PC-3 (cell line): ENCODE measurements around the gene NKD1. TPM values are rescaled to one million over a fixed set of nuclear protein-coding genes. Genes with fewer than 3 reads are reported as not detected.
"Not testable (repeated sequence)": the region's sequence is repeated elsewhere in the genome, so short reads cannot be mapped to it uniquely, and the experiment has no call there.

Experiments
- ATAC-seq: fragments of 200-7000 bp; cut with Tn5 transposase; 2 replicates; pipeline ENCODE4 v1.9.1; 2020; ENCODE audit warnings: mild to moderate bottlenecking, moderate library complexity
- BruUV-seq: library from RNA; stranded (reverse); fragments of 400-500 nt; replicated peaks from 2 replicates; lab custom pipeline; 2021; lab: Mats Ljungman, UMichigan
- CTCF ChIA-PET: fragments of 300-600 bp; sonication (Branson Sonifier 250); formaldehyde crosslinking; loops from one replicate; lab custom pipeline; 2022; ENCODE audit warnings: antibody characterized with exemption; lab: Charles Lee
- POLR2A ChIA-PET: fragments of 300-600 bp; sonication (Branson Sonifier 250); formaldehyde crosslinking; loops from one replicate; lab custom pipeline; 2022; ENCODE audit warnings: antibody characterized with exemption; ENCODE audit not compliant: unreplicated experiment; lab: Charles Lee
- DNase-seq: peaks from one replicate; pipeline ENCODE4 v3.0.0-alpha.2; 2015
- H2AFZ ChIP-seq: fragments of 300-600 bp; sonication (generic); 2 replicates; pipeline ENCODE4 v1.6.0; 2016; ENCODE audit warnings: antibody characterized with exemption, low read length
- H3F3A ChIP-seq: fragments of 300-600 bp; sonication (generic); one replicate; pipeline ENCODE4 v1.6.0; 2017; ENCODE audit warnings: antibody characterized with exemption, low read length, control low read depth, mild to moderate bottlenecking; ENCODE audit not compliant: unreplicated experiment
- H3K27ac ChIP-seq: fragments of 300-600 bp; sonication (generic); 2 replicates; pipeline ENCODE4 v1.5.1; 2016; ENCODE audit warnings: mild to moderate bottlenecking, low read length
- H3K27me3 ChIP-seq: fragments of 300-600 bp; sonication (generic); 2 replicates; pipeline ENCODE4 v1.6.1; 2016; ENCODE audit warnings: low read length, mixed read lengths
- H3K36me3 ChIP-seq: fragments of 300-600 bp; sonication (generic); 2 replicates; pipeline ENCODE4 v1.6.1; 2016; ENCODE audit warnings: low read depth, mixed run types, low read length, mixed read lengths
- H3K4me1 ChIP-seq: fragments of 300-600 bp; sonication (generic); 2 replicates; pipeline ENCODE4 v1.5.1; 2016; ENCODE audit warnings: low read length; ENCODE audit not compliant: insufficient read depth
- H3K4me2 ChIP-seq: fragments of 300-600 bp; sonication (generic); 2 replicates; pipeline ENCODE4 v1.6.0; 2016; ENCODE audit warnings: low read length
- H3K4me3 ChIP-seq: fragments of 300-600 bp; sonication (generic); 2 replicates; pipeline ENCODE4 v1.5.1; 2016; ENCODE audit warnings: mild to moderate bottlenecking, low read length, mixed read lengths
- H3K79me2 ChIP-seq: fragments of 300-600 bp; sonication (generic); 2 replicates; pipeline ENCODE4 v1.6.1; 2017; ENCODE audit warnings: low read length, mixed read lengths
- H3K9ac ChIP-seq: fragments of 300-600 bp; sonication (generic); 2 replicates; pipeline ENCODE4 v1.6.0; 2016; ENCODE audit warnings: mild to moderate bottlenecking, low read length
- H3K9me2 ChIP-seq: fragments of 300-600 bp; sonication (generic); replicated peaks from 2 replicates; pipeline ENCODE4 v1.6.1; 2016; ENCODE audit warnings: mixed run types, low read length, mixed read lengths
- H3K9me3 ChIP-seq: fragments of 300-600 bp; sonication (generic); 2 replicates; pipeline ENCODE4 v1.6.1; 2016; ENCODE audit warnings: low read length, mixed read lengths
- H4K20me1 ChIP-seq: fragments of 300-600 bp; sonication (generic); 2 replicates; pipeline ENCODE4 v1.6.1; 2016; ENCODE audit warnings: low read length, mixed read lengths
- EZH2 ChIP-seq: fragments of 300-600 bp; sonication (generic); IDR thresholded peaks from one replicate; pipeline ENCODE4 v1.6.1; 2017; ENCODE audit warnings: antibody characterized with exemption, mild to moderate bottlenecking, low read length; ENCODE audit not compliant: unreplicated experiment
- EZH2phosphoT487 ChIP-seq: fragments of 300-600 bp; sonication (generic); IDR thresholded peaks from 2 replicates; pipeline ENCODE4 v1.6.1; 2018; ENCODE audit warnings: mild to moderate bottlenecking, antibody characterized with exemption, low read length, borderline replicate concordance
- intact Hi-C: fragments of 100-400 bp; cut with micrococcal nuclease; formaldehyde crosslinking; loops from 2 replicates; pipeline ENCODE4 v1.9.0; 2023
- total RNA-seq: library from RNA; depleted of rRNA; stranded (reverse); fragments of >200 nt; gene quantifications from 2 replicates; pipeline ENCODE4 v1.2.3, GENCODE V29; 2014
- TF ChIP-seq, protein P1 (sequence below): fragments of 300-600 bp; sonication (generic); conservative IDR thresholded peaks from 2 replicates; pipeline ENCODE4 v1.5.1; 2017; ENCODE audit warnings: antibody characterized with exemption, low read depth, mild to moderate bottlenecking, low read length

The NKD1 gene
- total RNA-seq, 1 experiment from 2014 or later, result 0.07 TPM

- Histone ChIP-seq H3K27ac (no peak overlapping the region), H3K79me2 (no peaks in the 10 kb centered on the region), H3K4me2 (no peak overlapping the region), H2AFZ (no peak overlapping the region), H3K4me1 (no peaks in the 10 kb centered on the region), H3K4me3 (no peak overlapping the region), H3K9ac (no peak overlapping the region), H3K36me3 (no peaks in the 10 kb centered on the region), H3K27me3 (no peaks in the 10 kb centered on the region), H3K9me2 (no peaks in the 10 kb centered on the region), H4K20me1 (no peaks in the 10 kb centered on the region), H3F3A (no peaks in the 10 kb centered on the region), H3K9me3 (no peaks in the 10 kb centered on the region)
- intact Hi-C loops, result no loop called here
- ChIA-PET CTCF (no interaction called here), POLR2A (no interaction called here)
- BruUV-seq, result no TSS peak
- TF ChIP-seq, protein P1, sequence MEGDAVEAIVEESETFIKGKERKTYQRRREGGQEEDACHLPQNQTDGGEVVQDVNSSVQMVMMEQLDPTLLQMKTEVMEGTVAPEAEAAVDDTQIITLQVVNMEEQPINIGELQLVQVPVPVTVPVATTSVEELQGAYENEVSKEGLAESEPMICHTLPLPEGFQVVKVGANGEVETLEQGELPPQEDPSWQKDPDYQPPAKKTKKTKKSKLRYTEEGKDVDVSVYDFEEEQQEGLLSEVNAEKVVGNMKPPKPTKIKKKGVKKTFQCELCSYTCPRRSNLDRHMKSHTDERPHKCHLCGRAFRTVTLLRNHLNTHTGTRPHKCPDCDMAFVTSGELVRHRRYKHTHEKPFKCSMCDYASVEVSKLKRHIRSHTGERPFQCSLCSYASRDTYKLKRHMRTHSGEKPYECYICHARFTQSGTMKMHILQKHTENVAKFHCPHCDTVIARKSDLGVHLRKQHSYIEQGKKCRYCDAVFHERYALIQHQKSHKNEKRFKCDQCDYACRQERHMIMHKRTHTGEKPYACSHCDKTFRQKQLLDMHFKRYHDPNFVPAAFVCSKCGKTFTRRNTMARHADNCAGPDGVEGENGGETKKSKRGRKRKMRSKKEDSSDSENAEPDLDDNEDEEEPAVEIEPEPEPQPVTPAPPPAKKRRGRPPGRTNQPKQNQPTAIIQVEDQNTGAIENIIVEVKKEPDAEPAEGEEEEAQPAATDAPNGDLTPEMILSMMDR, result no peak
- no peak for TF ChIP-seq EZH2phosphoT487
- TF ChIP-seq EZH2, result no peak
- ATAC-seq (no peak), DNase-seq (no peak)
These were observed 13.6 kb upstream of the NKD1 start for GRCh38 chr16:50534556-50534955.

DNA sequence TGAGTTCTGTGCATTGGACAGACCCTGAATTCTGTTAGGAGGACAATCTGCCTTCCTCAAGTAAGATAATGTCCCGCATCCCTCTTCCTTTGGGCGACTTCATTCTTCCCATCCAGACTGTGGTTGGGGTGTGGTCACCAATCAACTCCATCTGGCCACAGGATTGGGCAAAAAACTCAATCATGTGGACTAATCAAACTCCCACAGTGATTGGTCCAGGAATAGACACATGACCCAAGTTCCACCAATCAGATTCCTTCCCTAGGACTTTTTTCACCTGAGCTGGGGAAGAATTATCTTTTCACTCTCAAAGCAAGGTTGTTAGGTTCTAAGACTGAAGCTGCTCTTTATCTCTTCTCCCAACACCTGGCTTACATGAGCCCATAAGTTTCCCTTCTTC is 13.2 kb upstream of the NKD1 start:
- no peak overlapping the region for H3K4me3 ChIP-seq
- intact Hi-C loops, result no loop called here
- H3K9me3 ChIP-seq, result no peaks in the 10 kb centered on the region
- no peaks in the 10 kb centered on the region for H3F3A ChIP-seq
- ChIA-PET POLR2A (no interaction called here), CTCF (no interaction called here)
- ATAC-seq (no peak), DNase-seq (no peak)
- H3K9ac ChIP-seq, result no peak overlapping the region
- no peaks in the 10 kb centered on the region for H3K4me1 ChIP-seq
- no peak overlapping the region for H3K4me2 ChIP-seq
- no peaks in the 10 kb centered on the region for H3K27me3 ChIP-seq
- no peaks in the 10 kb centered on the region for H3K9me2 ChIP-seq
- no peaks in the 10 kb centered on the region for H3K79me2 ChIP-seq
- H3K36me3 ChIP-seq, result no peaks in the 10 kb centered on the region
- no peak for TF ChIP-seq EZH2phosphoT487
- H3K27ac ChIP-seq, result no peak overlapping the region
- no peak overlapping the region for H2AFZ ChIP-seq
- BruUV-seq, result no TSS peak
- H4K20me1 ChIP-seq, result no peaks in the 10 kb centered on the region

- DNase-seq (no peak), ATAC-seq (no peak)
- no peaks in the 10 kb centered on the region for H3K79me2 ChIP-seq
- CTCF ChIA-PET, result no interaction called here
- H2AFZ ChIP-seq, result no peak overlapping the region
- POLR2A ChIA-PET, result no interaction called here
- intact Hi-C loops, result no loop called here
- H3K4me2 ChIP-seq, result no peak overlapping the region
- H3K27ac ChIP-seq, result no peak overlapping the region
- no peaks in the 10 kb centered on the region for H3K36me3 ChIP-seq
- H3K9ac ChIP-seq, result no peak overlapping the region
- no peak overlapping the region for H3K4me3 ChIP-seq
- H3K9me3 ChIP-seq, result no peaks in the 10 kb centered on the region
- H3K4me1 ChIP-seq, result no peaks in the 10 kb centered on the region
- no peaks in the 10 kb centered on the region for H3K27me3 ChIP-seq
- no peaks in the 10 kb centered on the region for H3K9me2 ChIP-seq
- BruUV-seq, result no TSS peak
- no peaks in the 10 kb centered on the region for H3F3A ChIP-seq
- H4K20me1 ChIP-seq, result no peaks in the 10 kb centered on the region
- TF ChIP-seq EZH2 (no peak), EZH2phosphoT487 (no peak)
- TF ChIP-seq, protein P1, result no peak
These were observed 12.5 kb upstream of the NKD1 start for GRCh38 chr16:50535506-50536257.

DNA sequence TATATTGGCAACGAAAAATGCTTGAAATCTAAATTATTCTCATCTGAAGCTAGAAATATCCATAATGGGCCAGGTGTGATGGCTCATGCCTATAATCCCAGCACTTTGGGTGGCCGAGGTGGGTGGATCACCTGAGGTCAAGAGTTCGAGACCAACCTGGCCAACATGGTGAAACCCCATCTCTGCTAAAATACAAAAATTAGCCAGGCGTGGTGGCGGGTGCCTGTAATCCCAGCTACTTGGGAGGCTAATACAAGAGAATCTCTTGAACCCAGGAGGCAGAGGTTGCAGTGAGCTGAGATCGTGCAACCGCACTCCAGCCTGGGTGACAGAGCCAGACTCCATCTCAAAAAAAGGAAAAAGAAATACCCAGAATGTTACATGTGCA is 11.9 kb upstream of the NKD1 start:
- H3K79me2 ChIP-seq, H4K20me1 ChIP-seq, CTCF ChIA-PET, intact Hi-C loops, H3K4me2 ChIP-seq, DNase-seq, H3K9me3 ChIP-seq, H3K4me3 ChIP-seq, ATAC-seq, H3K9me2 ChIP-seq, H3K4me1 ChIP-seq, H3K27ac ChIP-seq, H3K9ac ChIP-seq, H2AFZ ChIP-seq, H3K27me3 ChIP-seq, H3K36me3 ChIP-seq, H3F3A ChIP-seq, POLR2A ChIA-PET, BruUV-seq: not testable (repeated sequence)
